Neural cell (in vitro differentiated cells): ENCODE measurements around the gene ANGPTL2. TPM values are rescaled to one million over a fixed set of nuclear protein-coding genes. Genes with fewer than 3 reads are reported as not detected.

Source experiments
- H2AFZ ChIP-seq: fragments of 200-600, 300-800 bp; sonication (generic), shearing (Covaris generic); 2 replicates; pipeline ENCODE4 v1.6.0; 2014; ENCODE audit warnings: low read depth, mild to moderate bottlenecking, antibody characterized with exemption, low read length, moderate library complexity
- H3F3A ChIP-seq: fragments of 200-600 bp; shearing (Covaris generic); 2 replicates; pipeline ENCODE4 v1.6.1; 2016; ENCODE audit warnings: mild to moderate bottlenecking, moderate library complexity, mixed read lengths, antibody characterized with exemption, low read length; ENCODE audit not compliant: insufficient read depth, poor library complexity, severe bottlenecking
- H3K27ac ChIP-seq: fragments of 200-600, 300-800 bp; sonication (generic), shearing (Covaris generic); 2 replicates; pipeline ENCODE4 v1.5.1; 2014; ENCODE audit warnings: mild to moderate bottlenecking, low read length, moderate library complexity
- H3K27me3 ChIP-seq: fragments of 300-800, 200-600 bp; sonication (generic), shearing (Covaris generic); 2 replicates; pipeline ENCODE4 v1.6.0; 2014; ENCODE audit warnings: mild to moderate bottlenecking, low read depth, low read length, moderate library complexity; ENCODE audit not compliant: insufficient read depth
- H3K36me3 ChIP-seq: fragments of 300-800, 200-600 bp; sonication (generic), shearing (Covaris generic); 2 replicates; pipeline ENCODE4 v1.5.1; 2014; ENCODE audit warnings: mild to moderate bottlenecking, antibody characterized with exemption, low read length, moderate library complexity; ENCODE audit not compliant: insufficient read depth
- H3K4me2 ChIP-seq: fragments of 300-800, 200-600 bp; sonication (generic), shearing (Covaris generic); 2 replicates; pipeline ENCODE4 v1.6.0; 2014; ENCODE audit warnings: mild to moderate bottlenecking, low read length
- H3K4me3 ChIP-seq: fragments of 300-800, 200-600 bp; sonication (generic), shearing (Covaris generic); 2 replicates; pipeline ENCODE4 v1.5.1; 2014; ENCODE audit warnings: mild to moderate bottlenecking, low read length, moderate library complexity
- H3K79me2 ChIP-seq: fragments of 200-600 bp; shearing (Covaris generic); replicated peaks from 2 replicates; pipeline ENCODE4 v1.6.0; 2014; ENCODE audit warnings: mild to moderate bottlenecking, low read length, moderate library complexity; ENCODE audit not compliant: insufficient read depth
- H3K9ac ChIP-seq: fragments of 300-800, 200-600 bp; sonication (generic), shearing (Covaris generic); 2 replicates; pipeline ENCODE4 v1.6.1; 2016; ENCODE audit warnings: mild to moderate bottlenecking, low read length, mixed read lengths
- H3K9me2 ChIP-seq: fragments of 200-600 bp; shearing (Covaris generic); 2 replicates; pipeline ENCODE4 v1.6.1; 2016; ENCODE audit warnings: mild to moderate bottlenecking, low read length, mixed read lengths; ENCODE audit not compliant: insufficient read depth
- H3K9me3 ChIP-seq: fragments of 200-600, 300-800 bp; sonication (generic), shearing (Covaris generic); 2 replicates; pipeline ENCODE4 v1.6.1; 2016; ENCODE audit warnings: mild to moderate bottlenecking, mixed run types, low read length, moderate library complexity, mixed read lengths
- H4K20me1 ChIP-seq: fragments of 200-600 bp; shearing (Covaris generic); 2 replicates; pipeline ENCODE4 v1.6.1; 2016; ENCODE audit warnings: mild to moderate bottlenecking, mixed run types; ENCODE audit not compliant: insufficient read depth
- EP300 ChIP-seq: fragments of 450-650 bp; conservative IDR thresholded peaks from 2 replicates; pipeline ENCODE4 v1.6.1; 2014; ENCODE audit warnings: antibody characterized with exemption, mild to moderate bottlenecking, moderate library complexity; ENCODE audit not compliant: poor library complexity, severe bottlenecking
- EZH2 ChIP-seq: fragments of 200-600, 300-800 bp; shearing (Covaris generic), sonication (generic); IDR thresholded peaks from 2 replicates; pipeline ENCODE4 v1.6.1; 2014; ENCODE audit warnings: antibody characterized with exemption, low read length, borderline replicate concordance, mild to moderate bottlenecking; ENCODE audit not compliant: insufficient read depth, poor library complexity, severe bottlenecking
- MXI1 ChIP-seq: fragments of 450-650 bp; conservative IDR thresholded peaks from 2 replicates; pipeline ENCODE4 v1.6.1; 2014; ENCODE audit warnings: antibody characterized with exemption, mild to moderate bottlenecking; ENCODE audit not compliant: poor library complexity, severe bottlenecking
- POLR2AphosphoS5 ChIP-seq: IDR thresholded peaks from 2 replicates; pipeline ENCODE4 v1.6.1; 2012
- RAD21 ChIP-seq: fragments of 450-650 bp; conservative IDR thresholded peaks from 2 replicates; pipeline ENCODE4 v1.6.1; 2014; ENCODE audit warnings: antibody characterized with exemption, mild to moderate bottlenecking, moderate library complexity
- SMC3 ChIP-seq: fragments of 450-650 bp; conservative IDR thresholded peaks from 2 replicates; pipeline ENCODE4 v1.6.1; 2014; ENCODE audit warnings: antibody characterized with exemption, mild to moderate bottlenecking, moderate library complexity; ENCODE audit not compliant: poor library complexity
- TAF1 ChIP-seq: IDR thresholded peaks from 2 replicates; pipeline ENCODE4 v1.6.1; 2012; ENCODE audit warnings: low read depth
- polyA plus RNA-seq: library from polyadenylated mRNA; depleted of rRNA; stranded (reverse); fragments of >200 nt; gene quantifications from 2 replicates; pipeline ENCODE4 v1.2.3, GENCODE V29; 2014
- TF ChIP-seq, protein P1 (sequence below): IDR thresholded peaks from 2 replicates; pipeline ENCODE4 v1.6.1; 2012; ENCODE audit warnings: borderline replicate concordance
- TF ChIP-seq, protein P2 (sequence below): fragments of 450-650 bp; IDR thresholded peaks from 2 replicates; pipeline ENCODE4 v1.5.1; 2014; ENCODE audit warnings: antibody characterized with exemption, mild to moderate bottlenecking, moderate library complexity; ENCODE audit not compliant: poor library complexity, severe bottlenecking

ANGPTL2 gene
- polyA plus RNA-seq, 1 donor from 2014 or later = not detected

DNA sequence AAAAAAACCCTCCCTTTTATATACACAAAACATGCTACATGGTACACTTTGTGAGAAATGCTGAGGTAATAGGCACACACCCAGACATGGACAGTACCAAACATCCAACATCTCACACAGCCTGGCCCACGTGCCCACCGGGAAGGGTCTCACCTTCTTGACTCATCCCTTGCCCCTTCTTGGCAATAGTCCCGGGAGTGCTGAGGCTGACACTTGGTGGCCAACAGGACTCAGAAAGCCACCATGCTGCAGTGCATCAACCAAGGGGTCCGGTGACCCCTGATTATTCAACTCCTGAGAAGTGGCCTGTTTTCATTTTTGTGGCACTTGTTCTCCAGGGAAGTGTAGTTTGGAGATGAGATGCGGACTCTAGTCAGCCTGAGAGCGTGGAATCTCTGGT is 35.0 kb downstream of the ANGPTL2 start:
- Histone ChIP-seq H3F3A (no peaks in the 10 kb centered on the region), H3K79me2 (no peaks in the 10 kb centered on the region), H3K9me3 (no peaks in the 10 kb centered on the region), H3K36me3 (no peaks in the 10 kb centered on the region), H3K9ac (no peak overlapping the region), H2AFZ (no peak overlapping the region), H3K4me2 (no peak overlapping the region), H3K4me3 (no peak overlapping the region), H3K9me2 (no peaks in the 10 kb centered on the region), H4K20me1 (no peaks in the 10 kb centered on the region), H3K27ac (no peak overlapping the region), H3K27me3 (no peaks in the 10 kb centered on the region)
- TF ChIP-seq, protein P1, sequence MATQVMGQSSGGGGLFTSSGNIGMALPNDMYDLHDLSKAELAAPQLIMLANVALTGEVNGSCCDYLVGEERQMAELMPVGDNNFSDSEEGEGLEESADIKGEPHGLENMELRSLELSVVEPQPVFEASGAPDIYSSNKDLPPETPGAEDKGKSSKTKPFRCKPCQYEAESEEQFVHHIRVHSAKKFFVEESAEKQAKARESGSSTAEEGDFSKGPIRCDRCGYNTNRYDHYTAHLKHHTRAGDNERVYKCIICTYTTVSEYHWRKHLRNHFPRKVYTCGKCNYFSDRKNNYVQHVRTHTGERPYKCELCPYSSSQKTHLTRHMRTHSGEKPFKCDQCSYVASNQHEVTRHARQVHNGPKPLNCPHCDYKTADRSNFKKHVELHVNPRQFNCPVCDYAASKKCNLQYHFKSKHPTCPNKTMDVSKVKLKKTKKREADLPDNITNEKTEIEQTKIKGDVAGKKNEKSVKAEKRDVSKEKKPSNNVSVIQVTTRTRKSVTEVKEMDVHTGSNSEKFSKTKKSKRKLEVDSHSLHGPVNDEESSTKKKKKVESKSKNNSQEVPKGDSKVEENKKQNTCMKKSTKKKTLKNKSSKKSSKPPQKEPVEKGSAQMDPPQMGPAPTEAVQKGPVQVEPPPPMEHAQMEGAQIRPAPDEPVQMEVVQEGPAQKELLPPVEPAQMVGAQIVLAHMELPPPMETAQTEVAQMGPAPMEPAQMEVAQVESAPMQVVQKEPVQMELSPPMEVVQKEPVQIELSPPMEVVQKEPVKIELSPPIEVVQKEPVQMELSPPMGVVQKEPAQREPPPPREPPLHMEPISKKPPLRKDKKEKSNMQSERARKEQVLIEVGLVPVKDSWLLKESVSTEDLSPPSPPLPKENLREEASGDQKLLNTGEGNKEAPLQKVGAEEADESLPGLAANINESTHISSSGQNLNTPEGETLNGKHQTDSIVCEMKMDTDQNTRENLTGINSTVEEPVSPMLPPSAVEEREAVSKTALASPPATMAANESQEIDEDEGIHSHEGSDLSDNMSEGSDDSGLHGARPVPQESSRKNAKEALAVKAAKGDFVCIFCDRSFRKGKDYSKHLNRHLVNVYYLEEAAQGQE = no peak
- no peak for TF ChIP-seq TAF1
- TF ChIP-seq EZH2 = no peak
- no peak for TF ChIP-seq RAD21
- TF ChIP-seq MXI1 = no peak
- TF ChIP-seq EP300 = no peak
- TF ChIP-seq, protein P2, sequence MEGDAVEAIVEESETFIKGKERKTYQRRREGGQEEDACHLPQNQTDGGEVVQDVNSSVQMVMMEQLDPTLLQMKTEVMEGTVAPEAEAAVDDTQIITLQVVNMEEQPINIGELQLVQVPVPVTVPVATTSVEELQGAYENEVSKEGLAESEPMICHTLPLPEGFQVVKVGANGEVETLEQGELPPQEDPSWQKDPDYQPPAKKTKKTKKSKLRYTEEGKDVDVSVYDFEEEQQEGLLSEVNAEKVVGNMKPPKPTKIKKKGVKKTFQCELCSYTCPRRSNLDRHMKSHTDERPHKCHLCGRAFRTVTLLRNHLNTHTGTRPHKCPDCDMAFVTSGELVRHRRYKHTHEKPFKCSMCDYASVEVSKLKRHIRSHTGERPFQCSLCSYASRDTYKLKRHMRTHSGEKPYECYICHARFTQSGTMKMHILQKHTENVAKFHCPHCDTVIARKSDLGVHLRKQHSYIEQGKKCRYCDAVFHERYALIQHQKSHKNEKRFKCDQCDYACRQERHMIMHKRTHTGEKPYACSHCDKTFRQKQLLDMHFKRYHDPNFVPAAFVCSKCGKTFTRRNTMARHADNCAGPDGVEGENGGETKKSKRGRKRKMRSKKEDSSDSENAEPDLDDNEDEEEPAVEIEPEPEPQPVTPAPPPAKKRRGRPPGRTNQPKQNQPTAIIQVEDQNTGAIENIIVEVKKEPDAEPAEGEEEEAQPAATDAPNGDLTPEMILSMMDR = no peak
- TF ChIP-seq POLR2AphosphoS5 = no peak
- TF ChIP-seq SMC3 = no peak

DNA sequence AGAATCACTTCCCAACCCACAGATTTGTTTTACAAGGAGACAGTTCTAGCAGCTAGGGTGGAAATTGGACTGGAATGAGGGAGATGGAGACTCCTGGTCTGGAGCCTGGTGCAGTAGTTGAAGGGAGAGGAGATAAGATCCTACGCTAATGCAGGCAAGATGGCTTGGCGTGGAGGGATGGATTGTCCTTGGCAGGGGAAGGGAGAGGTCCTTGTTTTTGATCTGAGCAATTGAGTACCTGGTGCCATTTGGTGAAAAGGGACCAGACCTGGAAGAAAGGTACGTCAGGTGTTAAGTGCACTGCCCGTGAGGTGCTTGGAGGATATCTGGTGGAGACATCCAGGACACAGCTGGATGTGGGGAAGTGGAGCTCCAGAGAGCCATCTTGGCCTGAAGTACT is 35.7 kb downstream of the ANGPTL2 start:
- no peaks in the 10 kb centered on the region for H4K20me1 ChIP-seq

More for the DNA sequence above, 35.7 kb downstream of the ANGPTL2 start:
- no peak overlapping the region for H3K27ac ChIP-seq
- no peaks in the 10 kb centered on the region for H3K36me3 ChIP-seq
- no peaks in the 10 kb centered on the region for H3K9me3 ChIP-seq
- H3K4me3 ChIP-seq = no peak overlapping the region
- no peaks in the 10 kb centered on the region for H3K27me3 ChIP-seq
- no peak overlapping the region for H3K9ac ChIP-seq
- no peaks in the 10 kb centered on the region for H3F3A ChIP-seq
- no peaks in the 10 kb centered on the region for H3K79me2 ChIP-seq
- TF ChIP-seq, protein P2 = no peak
- TF ChIP-seq POLR2AphosphoS5 = no peak
- TF ChIP-seq MXI1 = no peak
- TF ChIP-seq RAD21 = no peak
- TF ChIP-seq, protein P1 = no peak
- TF ChIP-seq SMC3 = no peak
- no peak for TF ChIP-seq EZH2
- no peak for TF ChIP-seq TAF1
- TF ChIP-seq EP300 = no peak
- no peak overlapping the region for H3K4me2 ChIP-seq
- no peak overlapping the region for H2AFZ ChIP-seq
- H3K9me2 ChIP-seq = no peaks in the 10 kb centered on the region
